Ascending aorta (tissue), 2 donors: ENCODE measurements around the gene SMIM10. TPM values are rescaled to one million over a fixed set of nuclear protein-coding genes. Genes with fewer than 3 reads are reported as not detected.
A peak's percentile ranks its signal among the peaks of the same experiment; 100 is the strongest.

Source experiments
- DNase-seq, 2 donors: peaks; one replicate each; pipeline ENCODE4 v3.0.0-alpha.2; 2019; ENCODE audit warnings: low spot score in 2 of 2
- H3K27ac ChIP-seq, 2 donors: fragments of 200-600 bp; sonication (generic); one replicate each; pipeline ENCODE4 v1.5.1; 2016 to 2017; ENCODE audit warnings: mild to moderate bottlenecking in 1 of 2
- H3K27me3 ChIP-seq: fragments of 200-600 bp; sonication (generic); one replicate; pipeline ENCODE4 v1.5.1; 2017
- H3K36me3 ChIP-seq, 2 donors: fragments of 200-600 bp; sonication (generic); one replicate each; pipeline ENCODE4 v1.5.1; 2016
- H3K4me1 ChIP-seq, 2 donors: fragments of 200-600 bp; sonication (generic); one replicate each; pipeline ENCODE4 v1.5.1; 2016 to 2017; ENCODE audit warnings: mild to moderate bottlenecking in 1 of 2
- H3K4me3 ChIP-seq, 2 donors: fragments of 200-600 bp; sonication (generic); one replicate each; pipeline ENCODE4 v1.5.1; 2016 to 2017; ENCODE audit warnings: mild to moderate bottlenecking in 1 of 2
- H3K9me3 ChIP-seq, 2 donors: fragments of 200-600 bp; sonication (generic); one replicate each; pipeline ENCODE4 v1.5.1; 2016
- intact Hi-C: fragments of 100-400 bp; cut with DNase I; formaldehyde crosslinking; loops from one replicate; pipeline ENCODE4 v1.15.1; 2023
- total RNA-seq: library from RNA; depleted of rRNA; stranded (reverse); fragments of >200 nt; gene quantifications from one replicate; pipeline ENCODE4 v1.1.0, GENCODE V29; 2016
- TF ChIP-seq, protein P1 (sequence below), 3 experiments: fragments of 200-600 bp in 2 of 3; fragments of 450-650 bp in 1 of 3; sonication (generic) in 2 of 3; IDR thresholded peaks; one replicate each; pipeline ENCODE4 v1.5.1; 2016 to 2019; ENCODE audit warnings: antibody characterized with exemption in 3 of 3, mild to moderate bottlenecking in 1 of 3, moderate library complexity in 1 of 3

SMIM10 gene
- total RNA-seq, 1 donor from 2014 or later = 11.7 TPM

DNA sequence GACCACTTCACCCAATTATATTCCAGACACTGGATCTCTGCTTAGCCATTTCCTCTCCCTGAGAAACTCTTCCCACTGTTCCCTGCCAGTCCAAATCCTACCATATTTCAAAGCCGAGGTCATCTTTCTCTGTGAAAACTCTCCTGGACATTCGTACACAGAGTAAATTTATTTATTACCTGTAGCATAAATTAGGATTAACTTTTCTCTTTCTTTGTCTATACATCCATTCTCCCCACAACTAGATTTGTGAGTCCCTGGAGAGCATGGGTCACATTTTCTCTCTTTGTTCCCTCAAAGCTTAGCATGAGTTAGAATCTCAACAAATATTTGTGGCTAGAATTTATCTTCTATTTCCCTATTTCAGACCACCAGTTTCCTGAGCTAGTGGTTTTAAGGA lies 27.8 kb upstream of the SMIM10 start:
- intact Hi-C loops = no loop called here
- TF ChIP-seq, protein P1, sequence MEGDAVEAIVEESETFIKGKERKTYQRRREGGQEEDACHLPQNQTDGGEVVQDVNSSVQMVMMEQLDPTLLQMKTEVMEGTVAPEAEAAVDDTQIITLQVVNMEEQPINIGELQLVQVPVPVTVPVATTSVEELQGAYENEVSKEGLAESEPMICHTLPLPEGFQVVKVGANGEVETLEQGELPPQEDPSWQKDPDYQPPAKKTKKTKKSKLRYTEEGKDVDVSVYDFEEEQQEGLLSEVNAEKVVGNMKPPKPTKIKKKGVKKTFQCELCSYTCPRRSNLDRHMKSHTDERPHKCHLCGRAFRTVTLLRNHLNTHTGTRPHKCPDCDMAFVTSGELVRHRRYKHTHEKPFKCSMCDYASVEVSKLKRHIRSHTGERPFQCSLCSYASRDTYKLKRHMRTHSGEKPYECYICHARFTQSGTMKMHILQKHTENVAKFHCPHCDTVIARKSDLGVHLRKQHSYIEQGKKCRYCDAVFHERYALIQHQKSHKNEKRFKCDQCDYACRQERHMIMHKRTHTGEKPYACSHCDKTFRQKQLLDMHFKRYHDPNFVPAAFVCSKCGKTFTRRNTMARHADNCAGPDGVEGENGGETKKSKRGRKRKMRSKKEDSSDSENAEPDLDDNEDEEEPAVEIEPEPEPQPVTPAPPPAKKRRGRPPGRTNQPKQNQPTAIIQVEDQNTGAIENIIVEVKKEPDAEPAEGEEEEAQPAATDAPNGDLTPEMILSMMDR (IDR thresholded peaks at IDR 0.05) = no peak

DNA sequence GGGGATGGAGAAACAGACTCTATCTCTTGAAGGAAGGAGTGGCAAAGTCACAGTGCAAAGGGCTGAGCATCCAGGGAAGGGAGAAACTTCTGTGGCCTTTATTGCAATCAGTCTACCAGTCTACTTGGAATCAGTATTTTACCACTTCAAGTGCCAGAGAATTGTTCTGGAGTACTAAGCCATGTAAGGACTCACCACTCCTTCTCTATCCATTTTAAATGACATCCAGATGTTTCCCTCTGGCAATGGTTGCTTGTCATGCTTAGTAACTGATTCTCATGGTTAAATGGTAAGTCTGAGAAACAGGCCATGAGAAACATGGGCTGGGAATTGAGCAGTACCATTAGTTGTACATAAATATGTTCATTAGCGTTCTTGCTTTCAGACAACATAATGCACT lies 21.1 kb upstream of the SMIM10 start:
- Histone ChIP-seq H3K27me3 (no peaks in the 10 kb centered on the region), H3K36me3 (no peaks in the 10 kb centered on the region), H3K4me1 (no peaks in the 10 kb centered on the region), H3K27ac (no peak overlapping the region), H3K4me3 (no peak overlapping the region), H3K9me3 (no peaks in the 10 kb centered on the region)
- TF ChIP-seq, protein P1 (IDR thresholded peaks at IDR 0.05) = no peak
- intact Hi-C loops = loop anchor here (5.0 kb wide), 1 partner anchor 118 kb away; no protein-coding TSS in a partner anchor
- peak in 1 of 2 donors; percentile 4 for DNase-seq

More for the DNA sequence above, 27.8 kb upstream of the SMIM10 start:
- no peaks in the 10 kb centered on the region for H3K9me3 ChIP-seq
- no peak overlapping the region for H3K27ac ChIP-seq
- DNase-seq = no peak
- no peak overlapping the region for H3K4me3 ChIP-seq
- no peaks in the 10 kb centered on the region for H3K36me3 ChIP-seq
- H3K27me3 ChIP-seq = no peaks in the 10 kb centered on the region
- no peaks in the 10 kb centered on the region for H3K4me1 ChIP-seq

DNA sequence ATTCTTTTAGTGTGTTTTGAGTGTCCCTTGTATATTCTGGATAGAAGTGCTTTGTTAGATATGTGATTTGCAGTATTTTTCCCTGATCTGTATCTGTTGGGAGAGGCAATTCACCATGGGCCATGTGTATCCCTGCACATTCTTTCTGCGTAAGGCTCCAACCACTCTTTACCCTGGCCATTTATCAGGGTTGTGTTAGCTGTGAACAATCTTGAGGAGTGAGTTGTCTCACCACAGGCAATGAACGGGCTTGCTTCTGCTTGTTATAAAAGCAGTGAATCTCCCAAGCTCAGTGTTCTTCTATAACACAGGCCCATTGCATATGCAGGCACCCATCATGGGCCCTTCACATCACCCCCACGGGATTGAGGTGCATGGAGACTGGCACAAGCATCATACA lies 18.9 kb upstream of the SMIM10 start:
- no peaks in the 10 kb centered on the region for H3K4me1 ChIP-seq
- no peak overlapping the region for H3K4me3 ChIP-seq
- H3K36me3 ChIP-seq = no peaks in the 10 kb centered on the region
- DNase-seq = peak in 1 of 2 donors; percentile 12
- H3K27me3 ChIP-seq = no peaks in the 10 kb centered on the region
- intact Hi-C loops = no loop called here
- no peaks in the 10 kb centered on the region for H3K9me3 ChIP-seq
- TF ChIP-seq, protein P1 (IDR thresholded peaks at IDR 0.05) = no peak
- H3K27ac ChIP-seq = no peak overlapping the region

DNA sequence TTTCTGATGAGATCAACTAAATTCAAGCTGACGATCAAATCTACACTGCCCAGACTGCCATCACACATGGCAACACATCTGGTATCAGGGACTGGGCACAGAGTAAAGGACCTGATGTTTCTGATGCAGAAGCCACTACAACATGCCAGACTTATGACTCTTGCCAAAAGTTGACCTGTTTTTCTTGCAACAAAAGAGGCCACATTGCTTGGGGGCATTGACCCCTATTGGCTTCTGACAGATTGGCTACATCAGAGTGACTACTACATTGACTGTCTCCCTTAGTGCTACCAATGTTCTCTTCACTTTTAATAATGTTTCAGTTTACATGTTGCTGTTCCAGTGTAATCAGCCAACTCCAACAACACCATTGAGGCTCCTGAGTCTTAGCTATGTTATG lies 15.3 kb upstream of the SMIM10 start:
- H3K4me3 ChIP-seq = no peak overlapping the region
- H3K27ac ChIP-seq = no peak overlapping the region
- TF ChIP-seq, protein P1 (IDR thresholded peaks at IDR 0.05) = no peak
- H3K9me3 ChIP-seq = no peaks in the 10 kb centered on the region
- no peaks in the 10 kb centered on the region for H3K4me1 ChIP-seq
- no peaks in the 10 kb centered on the region for H3K36me3 ChIP-seq
- H3K27me3 ChIP-seq = no peaks in the 10 kb centered on the region
- DNase-seq = no peak
- intact Hi-C loops = no loop called here

DNA sequence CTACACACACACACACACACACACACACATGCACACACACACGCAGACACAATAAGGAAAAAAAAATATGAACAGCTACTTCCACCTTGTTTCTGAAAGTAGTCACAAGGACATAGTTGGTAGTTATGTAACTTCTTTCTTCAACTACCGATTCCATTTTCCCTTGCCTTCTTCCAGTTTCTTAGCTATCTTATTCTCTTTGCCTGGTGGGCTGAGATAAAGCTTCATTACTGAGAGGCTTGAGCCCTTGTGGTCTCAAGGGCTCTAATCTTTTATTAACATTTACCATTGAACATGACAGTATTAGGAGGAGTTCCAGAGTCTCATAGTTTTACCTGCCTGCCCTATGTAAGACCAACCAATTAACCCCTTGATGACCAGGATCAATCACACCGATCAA lies 8.9 kb upstream of the SMIM10 start:
- intact Hi-C loops = no loop called here
- H3K9me3 ChIP-seq = no peaks in the 10 kb centered on the region
- TF ChIP-seq, protein P1 (IDR thresholded peaks at IDR 0.05) = no peak
- no peaks in the 10 kb centered on the region for H3K27me3 ChIP-seq
- H3K4me1 ChIP-seq = no peaks in the 10 kb centered on the region
- H3K36me3 ChIP-seq = no peaks in the 10 kb centered on the region
- no peak for DNase-seq
- H3K4me3 ChIP-seq = no peak overlapping the region
- no peak overlapping the region for H3K27ac ChIP-seq

DNA sequence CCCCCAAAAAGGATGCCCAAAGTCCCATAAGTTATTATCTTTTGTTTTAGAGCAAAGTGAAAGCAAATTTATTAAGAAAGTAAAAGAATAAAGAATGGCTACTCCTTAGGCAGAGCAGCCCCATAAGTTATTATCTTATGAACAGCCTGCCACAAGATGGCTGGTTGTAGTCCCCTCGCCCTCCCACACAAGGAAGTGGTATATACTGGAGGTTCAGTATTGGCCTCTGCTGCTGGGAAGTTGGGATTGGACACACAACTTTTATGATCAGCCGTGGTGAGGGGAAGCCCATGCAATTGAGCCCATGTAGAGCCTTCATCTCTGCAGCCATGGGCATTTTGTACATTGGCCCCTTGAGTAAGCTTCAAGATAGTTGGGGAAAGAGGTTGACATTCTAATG lies 8.0 kb upstream of the SMIM10 start:
- no peaks in the 10 kb centered on the region for H3K4me1 ChIP-seq
- H3K4me3 ChIP-seq = no peak overlapping the region
- H3K9me3 ChIP-seq = no peaks in the 10 kb centered on the region
- no peak overlapping the region for H3K27ac ChIP-seq
- H3K27me3 ChIP-seq = no peaks in the 10 kb centered on the region
- intact Hi-C loops = no loop called here
- TF ChIP-seq, protein P1 (IDR thresholded peaks at IDR 0.05) = no peak
- no peaks in the 10 kb centered on the region for H3K36me3 ChIP-seq
- no peak for DNase-seq
